GM19239 (cell line): ENCODE results near the gene CIDEC.
A peak's percentile ranks its signal among the peaks of the same experiment; 100 is the strongest.
"Not testable (repeated sequence)": the region's sequence is repeated elsewhere in the genome, so short reads cannot be mapped to it uniquely, and the experiment has no call there.

Source experiments
- DNase-seq: peaks from one replicate; pipeline ENCODE4 v3.0.0; 2011; ENCODE audit warnings: low spot score; ENCODE audit not compliant: insufficient read length
- FAIRE-seq: peaks from 2 replicates; lab custom pipeline; 2011; peaks lifted over from hg19 to GRCh38; lab: Jason Lieb, UNC

CIDEC gene

GRCh38 chr3:9902372-9903237, 22.6 kb upstream of the CIDEC start, which contains the start of gene IL17RE:
TSS of gene IL17RE (plus strand) at chr3:9902848. CDS start at chr3:9902933, 85 bp downstream.
- DNase-seq = no peak
- no peak for FAIRE-seq

- FAIRE-seq = no peak
Observed at GRCh38 chr3:9901967-9902366, 21.9 kb upstream of the CIDEC start.

GRCh38 chr3:9900965-9901415, 20.9 kb upstream of the CIDEC start:
- FAIRE-seq = not testable (repeated sequence)

More at GRCh38 chr3:9901967-9902366, 21.9 kb upstream of the CIDEC start:
- DNase-seq = no peak

GRCh38 chr3:9899289-9899791, 19.3 kb upstream of the CIDEC start:
- FAIRE-seq = no peak

More at GRCh38 chr3:9900965-9901415, 20.9 kb upstream of the CIDEC start:
- not testable (repeated sequence) for DNase-seq

GRCh38 chr3:9898467-9899241, 18.6 kb upstream of the CIDEC start:
- FAIRE-seq (no peak), DNase-seq (no peak)

More at GRCh38 chr3:9899289-9899791, 19.3 kb upstream of the CIDEC start:
- no peak for DNase-seq

- no peak for DNase-seq
- FAIRE-seq = peak; percentile 52
Observed at GRCh38 chr3:9897408-9898372, 17.6 kb upstream of the CIDEC start.

GRCh38 chr3:9896755-9897407, 16.8 kb upstream of the CIDEC start:
- FAIRE-seq = not testable (repeated sequence)

GRCh38 chr3:9895715-9896114, 15.7 kb upstream of the CIDEC start:
- FAIRE-seq = peak; percentile 26
- DNase-seq = not testable (repeated sequence)

More at GRCh38 chr3:9896755-9897407, 16.8 kb upstream of the CIDEC start:
- not testable (repeated sequence) for DNase-seq

- no peak for FAIRE-seq
- no peak for DNase-seq
Observed at GRCh38 chr3:9893739-9894138, 13.7 kb upstream of the CIDEC start.

GRCh38 chr3:9891072-9891622, 11.1 kb upstream of the CIDEC start:
- FAIRE-seq (no peak), DNase-seq (no peak)

GRCh38 chr3:9890249-9891071, 10.4 kb upstream of the CIDEC start, which contains the start of gene JAGN1:
TSS of gene JAGN1 (plus strand) at chr3:9890610. CDS start at chr3:9890723, 113 bp downstream.
- peak; percentile 59 for FAIRE-seq

GRCh38 chr3:9889405-9889804, 9.4 kb upstream of the CIDEC start:
- no peak for DNase-seq
- no peak for FAIRE-seq

More at GRCh38 chr3:9890249-9891071, 10.4 kb upstream of the CIDEC start, which contains the start of gene JAGN1:
- peak; percentile 82 for DNase-seq

- no peak for DNase-seq
- FAIRE-seq = no peak
Observed at GRCh38 chr3:9888540-9888939, 8.5 kb upstream of the CIDEC start.

- no peak for FAIRE-seq
- DNase-seq = no peak
Observed at GRCh38 chr3:9887480-9887879, 7.4 kb upstream of the CIDEC start.

GRCh38 chr3:9886328-9886727, 6.3 kb upstream of the CIDEC start:
- FAIRE-seq (no peak), DNase-seq (no peak)

GRCh38 chr3:9884555-9885165, 4.6 kb upstream of the CIDEC start:
- FAIRE-seq (no peak), DNase-seq (no peak)
